ENCODE results near the gene PARD3B. TPM values are rescaled to one million over a fixed set of nuclear protein-coding genes. Genes with fewer than 3 reads are reported as not detected.

Gene PARD3B
- total and polyA plus RNA-seq, 2 of the 4 experiments (the other 2 are of a cell fraction) = 3.3 to 15.6 TPM

GRCh38 chr2:205189301-205189700 is 644.0 kb downstream of the PARD3B start:
- in situ Hi-C loops (cut with MboI; ENCODE audit: low sequenced_read_pairs) = no loop called here
- DNase-seq (no peak), ATAC-seq (ENCODE audit: low read depth) (peak; percentile 19)
- Histone ChIP-seq H4K20me1 (ENCODE audit: insufficient read depth, low read length) (peaks cover 6% of the 10 kb centered on the region; the same call in 1 of the 2 replicates), H2AK5ac (ENCODE audit: low read depth, low read length) (no peak overlapping the region), H3K4me3 (ENCODE audit: insufficient read depth, low read depth, low read length) (no peak overlapping the region), H3K18ac (ENCODE audit: low read depth, low read length) (no peak overlapping the region), H3K9me3 (ENCODE audit: control insufficient read depth, insufficient read depth, low read length) (no peaks in the 10 kb centered on the region), H2BK20ac (ENCODE audit: low read depth, low read length) (no peak overlapping the region), H3K23ac (ENCODE audit: low read depth, low read length) (no peak overlapping the region), H3K79me1 (ENCODE audit: low read depth in 1 of 2, low read length in 2 of 2) (no peaks in the 10 kb centered on the region), H3K4ac (ENCODE audit: low read depth, low read length) (no peak overlapping the region), H4K5ac (ENCODE audit: low read depth, low read length) (no peak overlapping the region), H2BK15ac (ENCODE audit: low read depth, low read length) (no peak overlapping the region), H2AK9ac (replicated peaks; ENCODE audit: low read depth, low read length, poor library complexity) (no peak overlapping the region), H3K4me2 (ENCODE audit: low read depth, low read length) (no peak overlapping the region; the same call in 1 of the 2 replicates), H4K8ac (ENCODE audit: low read depth in 2 of 2, low read length in 2 of 2) (no peak overlapping the region; a peak in 1 of 4 replicates), H3K9me1 (ENCODE audit: insufficient read depth, low read length) (peaks cover 11% of the 10 kb centered on the region; the same call in 1 of the 2 replicates), H2BK5ac (ENCODE audit: low read depth, low read length, poor library complexity, severe bottlenecking) (no peak overlapping the region), H3K36me3 (ENCODE audit: control insufficient read depth, insufficient read depth, low read length) (peaks cover 3% of the 10 kb centered on the region; the same call in 1 of the 2 replicates), H3K27ac (ENCODE audit: insufficient read depth, low read length) (no peak overlapping the region), H3K56ac (ENCODE audit: extremely low read depth, insufficient read depth, low read length) (no peak overlapping the region), H3K27me3 (ENCODE audit: control insufficient read depth, insufficient read depth, low read length) (no peaks in the 10 kb centered on the region), H3K9ac (ENCODE audit: low read depth, low read length) (no peak overlapping the region), H3K14ac (replicated peaks; ENCODE audit: low read depth, low read length) (0 out of 2 replicates have a peak overlapping the region, but pooled peaks have one; percentile 33), H3K4me1 (ENCODE audit: control insufficient read depth, insufficient read depth, low read length) (peaks cover 8% of the 10 kb centered on the region; the same call in 1 of the 2 replicates), H4K91ac (ENCODE audit: insufficient read depth, low read depth, low read length) (no peak overlapping the region), H2AFZ (replicated peaks; ENCODE audit: low read length, poor library complexity) (no peak overlapping the region), H2BK120ac (ENCODE audit: low read depth, low read length) (no peak overlapping the region)
- intact Hi-C loops (cut with micrococcal nuclease) = no loop called here
- TF ChIP-seq MAFK (IDR thresholded peaks at IDR 0.05; ENCODE audit: low read depth, low read length) (no peak), MAZ (IDR thresholded peaks at IDR 0.05; ENCODE audit: borderline replicate concordance, low read depth, low read length) (no peak), FOS (IDR thresholded peaks at IDR 0.05; ENCODE audit: low read depth, low read length) (no peak), POLR2A (IDR thresholded peaks at IDR 0.05; ENCODE audit: low read depth, low read length) (no peak), NFE2L2 (IDR thresholded peaks at IDR 0.05; ENCODE audit: low read depth, low read length) (no peak), RFX5 (IDR thresholded peaks at IDR 0.05; ENCODE audit: low read depth, low read length) (no peak), BHLHE40 (IDR thresholded peaks at IDR 0.05; ENCODE audit: low read depth, low read length) (no peak), SMC3 (IDR thresholded peaks at IDR 0.05; ENCODE audit: low read depth, low read length) (no peak), CEBPB (IDR thresholded peaks at IDR 0.05; ENCODE audit: low read depth, low read length) (no peak), USF2 (IDR thresholded peaks at IDR 0.05; ENCODE audit: low read depth, low read length) (no peak), RCOR1 (IDR thresholded peaks at IDR 0.05; ENCODE audit: insufficient replicate concordance, low read length) (no peak), ELK1 (IDR thresholded peaks at IDR 0.05; ENCODE audit: borderline replicate concordance, low read depth, low read length) (no peak), CTCF (conservative IDR thresholded peaks at IDR 0.05; ENCODE audit: low read depth, low read length) (no peak), CHD1 (IDR thresholded peaks at IDR 0.05; ENCODE audit: low read depth, low read length) (no peak)
- ChIA-PET CTCF (no interaction called here), POLR2A (ENCODE audit: unreplicated experiment) (no interaction called here)
- dilution Hi-C loops (cut with HindIII; ENCODE audit: low sequenced_read_pairs, unreplicated experiment) = no loop called here
- BruUV-seq (replicated peaks) = no TSS peak
- 48% methylated on average over 2 of the region's 7 CpGs; no CpG with 5 or more reads in 1 of the 2 experiments for WGBS, 2 experiments (ENCODE audit: extremely low coverage in 2 of 2, insufficient read length in 1 of 2)
